GM19463 (cell line): ENCODE measurements around the gene ARL17B.
"Not testable (repeated sequence)": the region's sequence is repeated elsewhere in the genome, so short reads cannot be mapped to it uniquely, and the experiment has no call there.

Experiments used
- ATAC-seq: cut with Tn5 transposase; IDR thresholded peaks from one replicate; pipeline ENCODE4 v1.9.1; 2021; ENCODE audit warnings: mild to moderate bottlenecking, moderate library complexity; ENCODE audit not compliant: unreplicated experiment

The ARL17B gene

GRCh38 chr17:46290906-46291546 lies 70.5 kb downstream of the ARL17B start:
- ATAC-seq: peak; percentile 85

DNA sequence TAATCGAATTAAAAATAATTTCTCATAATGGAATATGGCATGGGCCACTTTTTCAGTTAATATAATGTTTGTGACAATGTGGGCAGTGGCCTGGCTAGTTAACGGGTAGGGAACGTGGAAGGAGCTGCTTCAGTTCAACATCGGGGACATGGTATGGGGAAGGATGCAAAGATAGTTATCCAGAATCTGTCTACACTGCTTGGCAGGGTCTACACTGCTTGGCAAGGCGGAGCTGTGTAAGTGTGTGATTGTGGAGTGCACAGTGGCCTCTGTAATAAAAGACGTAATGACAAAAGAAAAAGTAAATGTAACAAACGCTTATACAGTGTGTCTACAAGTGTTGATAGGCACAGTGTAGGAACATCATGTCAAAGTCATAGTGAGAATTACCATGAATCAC lies 74.0 kb downstream of the ARL17B start:
- not testable (repeated sequence) for ATAC-seq

DNA sequence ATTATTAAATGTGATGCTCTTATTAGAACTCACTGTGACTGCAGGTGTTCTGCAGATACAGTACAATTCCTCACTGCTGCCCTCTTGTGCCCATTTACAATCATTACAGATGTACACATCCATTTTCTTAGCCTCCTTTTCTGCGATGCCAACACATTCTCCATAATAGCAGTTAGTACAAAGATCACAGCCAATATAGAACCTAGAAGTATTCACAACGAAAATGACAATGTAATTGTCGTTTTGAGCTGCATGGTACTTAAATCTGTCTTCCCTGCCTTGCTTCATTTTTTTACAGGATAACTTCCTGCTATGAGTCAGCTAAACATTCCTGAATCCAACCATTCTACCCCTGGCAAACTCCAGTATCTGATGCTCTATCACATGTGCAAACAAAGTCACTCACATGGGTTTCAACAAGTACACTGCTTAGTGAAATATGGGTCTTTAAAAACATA lies 74.8 kb downstream of the ARL17B start:
- ATAC-seq: not testable (repeated sequence)

DNA sequence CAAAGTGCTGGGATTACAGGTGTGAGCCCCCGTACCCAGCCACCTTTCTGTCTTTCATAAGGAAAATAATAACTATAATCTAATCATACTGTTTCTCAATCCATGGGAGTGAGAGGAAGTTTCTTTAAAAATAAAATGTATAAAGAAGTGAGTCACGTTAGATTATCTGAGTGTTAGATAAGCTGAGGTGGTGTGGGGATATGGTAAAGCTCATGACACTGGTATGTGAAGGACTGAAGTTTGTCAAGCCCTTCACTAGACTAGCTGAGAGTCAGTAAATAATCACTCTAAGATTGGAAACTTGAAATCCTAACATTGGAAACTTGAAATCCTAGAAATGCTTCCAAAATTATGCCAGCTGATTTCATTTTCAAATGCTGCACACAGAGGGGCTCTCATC lies 76.1 kb downstream of the ARL17B start:
- not testable (repeated sequence) for ATAC-seq

- not testable (repeated sequence) for ATAC-seq
Measured at GRCh38 chr17:46284467-46284866, 77.1 kb downstream of the ARL17B start.

GRCh38 chr17:46282635-46283034 lies 78.9 kb downstream of the ARL17B start:
- not testable (repeated sequence) for ATAC-seq

DNA sequence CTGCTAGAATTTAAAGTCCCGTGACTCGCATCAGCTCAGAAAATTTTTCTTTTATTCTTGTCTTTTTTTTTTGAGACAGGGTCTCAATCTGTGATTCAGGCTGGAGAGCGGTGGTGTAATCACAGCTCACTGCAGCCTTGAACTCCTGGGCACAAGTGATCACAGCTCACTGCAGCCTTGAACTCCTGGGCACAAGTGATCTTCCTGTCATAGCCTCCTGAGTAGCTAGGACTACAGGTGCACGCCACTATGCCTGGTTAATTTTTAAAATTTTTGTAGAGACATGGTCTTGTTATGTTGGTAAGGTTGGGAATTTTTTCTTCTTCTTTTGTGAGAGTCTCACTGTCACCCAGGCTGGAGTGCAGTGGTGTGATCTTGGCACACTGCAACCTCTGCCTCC lies 80.2 kb downstream of the ARL17B start:
- ATAC-seq: not testable (repeated sequence)

DNA sequence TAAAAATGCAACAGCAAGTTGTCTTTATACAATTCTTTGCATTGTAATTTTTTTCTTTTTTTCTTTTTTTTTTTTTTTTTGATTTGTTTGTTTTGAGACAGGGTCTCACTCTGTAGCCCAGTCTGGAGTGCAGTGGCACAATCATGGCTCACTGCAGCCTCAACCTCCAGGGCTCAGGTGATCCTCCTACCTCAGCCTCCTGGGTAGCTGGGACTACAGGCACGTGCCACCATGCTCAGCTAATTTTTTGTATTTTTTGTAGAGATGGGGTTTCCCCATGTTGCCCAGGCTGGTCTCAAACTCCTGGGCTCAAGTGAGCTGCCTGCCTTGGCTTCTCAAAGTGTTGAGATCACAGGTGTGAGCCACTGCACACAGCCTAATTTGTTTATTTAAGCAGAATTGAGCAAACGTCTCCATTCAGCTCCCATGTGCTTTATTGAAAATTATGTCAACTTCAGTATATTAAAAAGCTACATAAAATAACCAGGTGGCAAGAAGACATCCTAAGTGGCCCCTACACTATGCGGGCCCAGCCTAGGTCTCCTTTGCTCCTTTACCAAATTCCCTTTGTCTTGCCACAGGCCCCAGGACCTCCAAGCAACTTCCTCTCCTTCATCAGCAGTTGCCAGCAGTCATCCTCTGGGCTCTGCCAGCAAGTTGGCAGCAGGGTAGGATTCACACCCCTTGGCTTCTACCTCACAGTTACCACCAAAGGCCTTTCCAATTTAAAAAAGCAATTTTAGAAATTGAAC lies 84.7 kb downstream of the ARL17B start:
- not testable (repeated sequence) for ATAC-seq

DNA sequence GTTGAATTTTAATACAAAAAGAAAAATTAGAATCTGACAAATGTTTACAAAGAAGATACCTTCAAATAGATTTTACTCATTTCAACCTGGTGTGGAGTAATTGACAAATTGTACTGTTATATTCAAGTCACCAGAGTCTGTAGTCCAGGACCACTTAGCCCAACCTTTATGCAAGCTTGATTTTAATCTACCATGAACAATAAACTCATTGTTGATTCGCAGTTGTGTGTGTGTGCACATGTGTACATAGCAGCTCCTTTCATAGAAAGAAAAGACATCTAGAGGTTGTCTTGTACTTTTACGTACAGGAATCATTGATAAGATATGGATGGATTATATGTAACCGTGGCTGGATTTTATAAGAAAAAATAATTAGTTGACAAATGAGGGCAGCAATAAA lies 87.3 kb downstream of the ARL17B start:
- ATAC-seq: no peak

- no peak for ATAC-seq
Measured at GRCh38 chr17:46273541-46274236, 87.9 kb downstream of the ARL17B start.

- no peak for ATAC-seq
Measured at GRCh38 chr17:46270032-46270431, 91.5 kb downstream of the ARL17B start.

DNA sequence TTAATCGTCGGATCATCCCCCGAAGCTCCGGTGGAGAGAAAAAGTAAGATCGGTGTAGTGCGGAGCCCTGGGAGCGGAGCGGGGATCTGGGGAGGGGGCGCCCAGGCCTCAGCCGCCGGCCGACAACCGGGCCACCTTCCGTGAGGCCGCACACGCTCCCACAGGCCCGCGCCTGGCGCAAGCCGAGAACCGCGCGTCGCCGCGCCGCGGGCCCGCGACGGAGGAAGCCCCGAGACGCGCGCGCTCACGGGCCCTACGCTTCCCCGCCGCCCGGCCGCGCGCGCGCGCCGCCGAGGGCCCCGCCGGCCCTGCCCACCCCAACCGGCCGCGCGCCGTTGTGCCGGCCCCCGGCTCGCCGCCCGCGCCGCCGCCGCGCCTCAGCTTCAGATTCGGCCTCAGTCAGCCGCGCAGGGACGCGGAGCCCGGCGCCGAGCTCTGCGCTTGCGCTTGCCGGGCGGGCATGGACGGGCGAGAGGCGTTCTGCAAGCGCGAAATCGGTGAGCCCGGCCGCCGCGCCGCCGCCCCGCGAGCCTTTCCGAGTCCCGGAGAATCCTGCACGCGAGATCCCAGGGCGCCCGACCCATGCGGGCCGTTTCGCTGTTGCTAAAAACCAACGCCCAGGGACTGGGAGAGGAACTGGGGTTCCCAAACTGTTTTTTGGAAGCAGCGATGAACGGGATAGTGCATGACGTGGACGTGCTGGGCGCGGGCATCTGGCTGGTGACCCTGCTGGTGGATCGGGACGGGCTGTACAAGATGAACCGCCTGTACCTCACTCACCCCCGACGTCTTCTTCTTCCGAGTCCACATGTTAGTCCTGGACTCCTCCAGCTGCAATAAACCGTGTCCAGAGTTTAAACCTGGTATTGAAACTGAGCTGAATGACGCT lies 94.7 kb downstream of the ARL17B start:
- ATAC-seq: peak; percentile 88

GRCh38 chr17:46266063-46266655 lies 95.4 kb downstream of the ARL17B start:
- not testable (repeated sequence) for ATAC-seq

- no peak for ATAC-seq
Measured at GRCh38 chr17:46264456-46265198, 96.9 kb downstream of the ARL17B start.

DNA sequence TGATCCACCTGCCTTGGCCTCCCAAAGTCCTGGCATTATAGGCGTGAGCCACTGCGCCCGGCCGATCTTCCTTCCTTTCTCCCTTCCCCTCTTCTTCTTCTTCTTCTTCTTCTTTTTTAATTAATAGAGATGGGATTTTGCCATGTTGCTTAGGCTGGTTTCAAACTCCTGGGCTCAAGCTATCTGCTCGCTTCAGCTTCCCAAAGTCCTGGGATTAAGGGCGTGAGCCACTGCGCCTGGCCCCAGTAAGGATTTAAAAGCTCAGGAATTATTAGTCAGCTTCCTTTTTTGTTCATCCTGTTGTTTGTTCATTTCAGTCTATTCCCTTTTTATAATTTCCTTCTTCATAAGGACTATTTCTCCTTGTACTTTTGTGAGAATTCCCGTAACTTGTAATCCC lies 99.3 kb downstream of the ARL17B start:
- no peak for ATAC-seq

- ATAC-seq: not testable (repeated sequence)
Measured at GRCh38 chr17:46259845-46260661, 101.5 kb downstream of the ARL17B start.

GRCh38 chr17:46256369-46256768 lies 105.2 kb downstream of the ARL17B start:
- not testable (repeated sequence) for ATAC-seq

- not testable (repeated sequence) for ATAC-seq
Measured at GRCh38 chr17:46254215-46254614, 107.4 kb downstream of the ARL17B start.

DNA sequence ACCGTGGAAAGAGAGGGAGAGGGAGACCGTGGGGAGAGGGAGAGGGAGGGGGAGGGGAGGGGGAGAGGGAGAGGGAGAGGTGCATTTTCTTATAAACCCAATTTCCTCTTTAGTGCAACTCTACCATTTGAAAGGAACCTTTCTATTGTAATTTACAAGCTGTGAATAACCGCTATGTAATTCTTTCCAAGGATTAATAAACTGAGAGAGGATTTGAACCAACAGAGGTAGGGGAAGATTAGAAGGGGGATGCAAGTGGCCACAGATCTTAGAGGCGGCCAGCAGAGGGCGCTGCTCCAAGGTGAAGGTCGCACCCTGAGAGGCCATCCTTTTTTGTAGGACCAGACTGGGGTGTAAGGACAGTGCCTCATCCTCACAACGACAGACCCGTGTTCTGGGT lies 107.8 kb downstream of the ARL17B start:
- not testable (repeated sequence) for ATAC-seq
